Ramos (cell line): ENCODE data around the gene VAV2.
"Not testable (repeated sequence)": the region's sequence is repeated elsewhere in the genome, so short reads cannot be mapped to it uniquely, and the experiment has no call there.

Experiments used
- in situ Hi-C: fragments of 300-500 bp; cut with MboI; formaldehyde crosslinking; loops from one replicate; pipeline ENCODE4 v1.14.3; 2022; ENCODE audit warnings: low sequenced_read_pairs; ENCODE audit not compliant: unreplicated experiment

VAV2 gene

GRCh38 chr9:133971981-133972941, 19.9 kb downstream of the VAV2 start:
- in situ Hi-C loops: no loop called here

GRCh38 chr9:133971121-133971951, 20.8 kb downstream of the VAV2 start:
- in situ Hi-C loops: no loop called here

GRCh38 chr9:133970581-133971058, 21.5 kb downstream of the VAV2 start:
- in situ Hi-C loops: no loop called here

- in situ Hi-C loops: no loop called here
Measured at GRCh38 chr9:133969681-133970580, 22.2 kb downstream of the VAV2 start.

- in situ Hi-C loops: no loop called here
Measured at GRCh38 chr9:133968966-133969617, 23.0 kb downstream of the VAV2 start.

- in situ Hi-C loops: no loop called here
Measured at GRCh38 chr9:133968428-133968827, 23.7 kb downstream of the VAV2 start.

GRCh38 chr9:133967024-133967741, 24.9 kb downstream of the VAV2 start:
- in situ Hi-C loops: no loop called here

- in situ Hi-C loops: no loop called here
Measured at GRCh38 chr9:133964463-133964862, 27.7 kb downstream of the VAV2 start.

GRCh38 chr9:133963166-133963565, 29.0 kb downstream of the VAV2 start:
- in situ Hi-C loops: no loop called here

- in situ Hi-C loops: no loop called here
Measured at GRCh38 chr9:133962341-133962740, 29.8 kb downstream of the VAV2 start.

GRCh38 chr9:133961226-133962165, 30.6 kb downstream of the VAV2 start:
- in situ Hi-C loops: no loop called here

GRCh38 chr9:133960568-133961129, 31.5 kb downstream of the VAV2 start:
- in situ Hi-C loops: no loop called here

GRCh38 chr9:133959966-133960567, 32.1 kb downstream of the VAV2 start:
- in situ Hi-C loops: no loop called here

GRCh38 chr9:133959171-133959570, 33.0 kb downstream of the VAV2 start:
- in situ Hi-C loops: no loop called here

- in situ Hi-C loops: no loop called here
Measured at GRCh38 chr9:133958756-133959155, 33.4 kb downstream of the VAV2 start.

GRCh38 chr9:133957772-133958171, 34.4 kb downstream of the VAV2 start:
- in situ Hi-C loops: not testable (repeated sequence)

- in situ Hi-C loops: no loop called here
Measured at GRCh38 chr9:133957328-133957727, 34.8 kb downstream of the VAV2 start.
